Kidney (tissue), 14 donors: ENCODE data around the gene SNRNP35. TPM values are rescaled to one million over a fixed set of nuclear protein-coding genes. Genes with fewer than 3 reads are reported as not detected.
"Not testable (repeated sequence)": the region's sequence is repeated elsewhere in the genome, so short reads cannot be mapped to it uniquely, and the experiment has no call there.

Experiments
- DNase-seq, 5 donors: peaks; one replicate each; pipeline ENCODE4 v3.0.0-alpha.2; 2013 to 2020
- FAIRE-seq: peaks from 2 replicates; lab custom pipeline; 2012; peaks lifted over from hg19 to GRCh38; lab: Jason Lieb, UNC
- H3K27ac ChIP-seq, 2 donors: one replicate each; pipeline ENCODE4 v1.7.0; 2013; ENCODE audit warnings: low read depth in 2 of 2, low read length in 2 of 2, inconsistent platforms in 1 of 2
- H3K27me3 ChIP-seq: one replicate; pipeline ENCODE4 v1.7.1; 2013; ENCODE audit warnings: low read length, inconsistent platforms; ENCODE audit not compliant: control insufficient read depth, insufficient read depth
- H3K36me3 ChIP-seq, 3 donors: one replicate each; pipeline versions ENCODE4 v1.7.0 to v1.7.1; 2013; ENCODE audit warnings: low read length in 3 of 3, control low read depth in 1 of 3, inconsistent platforms in 1 of 3; ENCODE audit not compliant: insufficient read depth in 3 of 3, control insufficient read depth in 2 of 3
- H3K4me1 ChIP-seq, 3 donors: one replicate each; pipeline versions ENCODE4 v1.7.0 to v1.7.1; 2013; ENCODE audit warnings: low read length in 3 of 3, inconsistent platforms in 1 of 3, low read depth in 1 of 3; ENCODE audit not compliant: control insufficient read depth in 2 of 3, insufficient read depth in 2 of 3
- H3K4me3 ChIP-seq, 3 donors: one replicate each; pipeline versions ENCODE4 v1.7.0 to v1.8.1; 2013; ENCODE audit warnings: low read length in 3 of 3, control low read depth in 1 of 3, inconsistent platforms in 1 of 3
- H3K9ac ChIP-seq, 3 donors: one replicate each; pipeline versions ENCODE4 v1.7.0 to v1.7.1; 2013; ENCODE audit warnings: low read length in 3 of 3, control low read depth in 1 of 3, inconsistent platforms in 1 of 3
- H3K9me3 ChIP-seq, 3 donors: one replicate each; pipeline versions ENCODE4 v1.7.0 to v1.7.1; 2013; ENCODE audit warnings: low read length in 3 of 3, control low read depth in 1 of 3, inconsistent platforms in 1 of 3; ENCODE audit not compliant: control insufficient read depth in 2 of 3, insufficient read depth in 1 of 3
- intact Hi-C: fragments of 100-400 bp; cut with DNase I; formaldehyde crosslinking; loops from one replicate; pipeline ENCODE4 v1.11.1; 2022
- polyA plus RNA-seq: library from polyadenylated mRNA; stranded (reverse); fragments of 350-450 nt; fragmentation: Illumina TruSeq; extraction: RNeasy Lipid Tissue Mini Kit (QIAGEN cat#74804); gene quantifications from one replicate; pipeline ENCODE4 v1.2.3, GENCODE V29; 2014; ENCODE audit warnings: low read depth, low replicate concordance; ENCODE audit not compliant: insufficient read depth
- total RNA-seq: library from RNA; stranded (reverse); fragmentation: NEBNext Ultra II Directional; extraction: Animal tissue kit (Norgen Biotek cat#: 25700); gene quantifications from one replicate; pipeline ENCODE4 v1.2.1, GENCODE V29; 2021
- TF ChIP-seq, protein P1 (sequence below): IDR thresholded peaks from 3 replicates; pipeline ENCODE4 v1.5.1; 2012; ENCODE audit warnings: mild to moderate bottlenecking, moderate library complexity, borderline replicate concordance; ENCODE audit not compliant: insufficient read depth; ENCODE audit errors: extremely low read depth
- donor health status: control.
- donor health status: control.
- donor health status: control.
- donor health status: control.
- donor health status: control.
- donor health status: DM: yes; HTN: yes; CAD: no.
- donor health status: Normal renal cell carcinoma (clear cell type).

Gene SNRNP35
- total and polyA plus RNA-seq, 2 donors from 2014 or later = 23.6 to 51.2 TPM

- Histone ChIP-seq H3K27me3 (no peaks in the 10 kb centered on the region), H3K4me1 (peaks cover 0 to 6% (median 5%) of the 10 kb centered on the region in 3 donors), H3K9ac (no peak overlapping the region), H3K36me3 (no peaks in the 10 kb centered on the region), H3K4me3 (no peak overlapping the region), H3K9me3 (no peaks in the 10 kb centered on the region), H3K27ac (no peak overlapping the region)
- TF ChIP-seq, protein P1, sequence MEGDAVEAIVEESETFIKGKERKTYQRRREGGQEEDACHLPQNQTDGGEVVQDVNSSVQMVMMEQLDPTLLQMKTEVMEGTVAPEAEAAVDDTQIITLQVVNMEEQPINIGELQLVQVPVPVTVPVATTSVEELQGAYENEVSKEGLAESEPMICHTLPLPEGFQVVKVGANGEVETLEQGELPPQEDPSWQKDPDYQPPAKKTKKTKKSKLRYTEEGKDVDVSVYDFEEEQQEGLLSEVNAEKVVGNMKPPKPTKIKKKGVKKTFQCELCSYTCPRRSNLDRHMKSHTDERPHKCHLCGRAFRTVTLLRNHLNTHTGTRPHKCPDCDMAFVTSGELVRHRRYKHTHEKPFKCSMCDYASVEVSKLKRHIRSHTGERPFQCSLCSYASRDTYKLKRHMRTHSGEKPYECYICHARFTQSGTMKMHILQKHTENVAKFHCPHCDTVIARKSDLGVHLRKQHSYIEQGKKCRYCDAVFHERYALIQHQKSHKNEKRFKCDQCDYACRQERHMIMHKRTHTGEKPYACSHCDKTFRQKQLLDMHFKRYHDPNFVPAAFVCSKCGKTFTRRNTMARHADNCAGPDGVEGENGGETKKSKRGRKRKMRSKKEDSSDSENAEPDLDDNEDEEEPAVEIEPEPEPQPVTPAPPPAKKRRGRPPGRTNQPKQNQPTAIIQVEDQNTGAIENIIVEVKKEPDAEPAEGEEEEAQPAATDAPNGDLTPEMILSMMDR = no peak
- intact Hi-C loops = no loop called here
- DNase-seq (no peak), FAIRE-seq (no peak)
Measured at GRCh38 chr12:123450636-123451035, 7.3 kb upstream of the SNRNP35 start.

DNA sequence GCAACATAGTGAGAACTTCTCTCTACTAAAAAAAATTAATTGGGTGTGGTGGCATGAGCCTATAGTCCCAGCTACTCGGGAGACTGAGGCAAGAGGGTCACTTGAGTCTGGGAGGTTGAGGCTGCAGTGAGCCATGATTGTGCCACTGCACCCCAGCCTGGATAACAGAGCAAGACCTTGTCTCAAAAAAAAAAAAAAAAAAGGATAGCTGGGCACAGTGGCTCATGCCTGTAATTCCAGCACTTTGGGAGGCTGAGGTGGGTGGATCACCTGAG is 5.7 kb upstream of the SNRNP35 start:
- DNase-seq, intact Hi-C loops, H3K4me3 ChIP-seq, FAIRE-seq, H3K4me1 ChIP-seq, H3K36me3 ChIP-seq, H3K9ac ChIP-seq, H3K27ac ChIP-seq, H3K9me3 ChIP-seq, H3K27me3 ChIP-seq: not testable (repeated sequence)

- no peaks in the 10 kb centered on the region for H3K9me3 ChIP-seq
- no peaks in the 10 kb centered on the region for H3K27me3 ChIP-seq
- FAIRE-seq = no peak
- TF ChIP-seq, protein P1 = no peak
- no peak overlapping the region for H3K9ac ChIP-seq
- H3K27ac ChIP-seq = no peak overlapping the region
- H3K4me1 ChIP-seq = peaks cover 0 to 2% (median 0%) of the 10 kb centered on the region in 3 donors
- intact Hi-C loops = no loop called here
- H3K4me3 ChIP-seq = no peak overlapping the region
- peak in 2 of 5 donors; percentile 41 to 43 for DNase-seq
- no peaks in the 10 kb centered on the region for H3K36me3 ChIP-seq
Measured at GRCh38 chr12:123453165-123453564, 4.8 kb upstream of the SNRNP35 start.

GRCh38 chr12:123463174-123463573 is 5.2 kb downstream of the SNRNP35 start:
- H3K4me1 ChIP-seq, H3K36me3 ChIP-seq, intact Hi-C loops, H3K4me3 ChIP-seq, H3K9me3 ChIP-seq, DNase-seq, H3K9ac ChIP-seq, FAIRE-seq, H3K27me3 ChIP-seq, H3K27ac ChIP-seq: not testable (repeated sequence)

GRCh38 chr12:123465084-123465483 is 7.1 kb downstream of the SNRNP35 start:
- no peak overlapping the region for H3K4me3 ChIP-seq
- H3K9ac ChIP-seq = no peak overlapping the region
- H3K27ac ChIP-seq = no peak overlapping the region
- no peaks in the 10 kb centered on the region for H3K9me3 ChIP-seq
- TF ChIP-seq, protein P1 = no peak
- no peaks in the 10 kb centered on the region for H3K4me1 ChIP-seq
- DNase-seq = no peak
- H3K36me3 ChIP-seq = peaks cover 0 to 8% (median 6%) of the 10 kb centered on the region in 3 donors
- intact Hi-C loops = no loop called here
- FAIRE-seq = no peak
- H3K27me3 ChIP-seq = no peaks in the 10 kb centered on the region
